Measurements from ENCODE around the gene KRTAP10-12. TPM values are rescaled to one million over a fixed set of nuclear protein-coding genes. Genes with fewer than 3 reads are reported as not detected.
A peak's percentile ranks its signal among the peaks of the same experiment; 100 is the strongest.

Gene KRTAP10-12
- total RNA-seq, 3 donors from 2014 or later (not counting 1 experiment from before 2014, with no cell fraction given), result not detected

DNA sequence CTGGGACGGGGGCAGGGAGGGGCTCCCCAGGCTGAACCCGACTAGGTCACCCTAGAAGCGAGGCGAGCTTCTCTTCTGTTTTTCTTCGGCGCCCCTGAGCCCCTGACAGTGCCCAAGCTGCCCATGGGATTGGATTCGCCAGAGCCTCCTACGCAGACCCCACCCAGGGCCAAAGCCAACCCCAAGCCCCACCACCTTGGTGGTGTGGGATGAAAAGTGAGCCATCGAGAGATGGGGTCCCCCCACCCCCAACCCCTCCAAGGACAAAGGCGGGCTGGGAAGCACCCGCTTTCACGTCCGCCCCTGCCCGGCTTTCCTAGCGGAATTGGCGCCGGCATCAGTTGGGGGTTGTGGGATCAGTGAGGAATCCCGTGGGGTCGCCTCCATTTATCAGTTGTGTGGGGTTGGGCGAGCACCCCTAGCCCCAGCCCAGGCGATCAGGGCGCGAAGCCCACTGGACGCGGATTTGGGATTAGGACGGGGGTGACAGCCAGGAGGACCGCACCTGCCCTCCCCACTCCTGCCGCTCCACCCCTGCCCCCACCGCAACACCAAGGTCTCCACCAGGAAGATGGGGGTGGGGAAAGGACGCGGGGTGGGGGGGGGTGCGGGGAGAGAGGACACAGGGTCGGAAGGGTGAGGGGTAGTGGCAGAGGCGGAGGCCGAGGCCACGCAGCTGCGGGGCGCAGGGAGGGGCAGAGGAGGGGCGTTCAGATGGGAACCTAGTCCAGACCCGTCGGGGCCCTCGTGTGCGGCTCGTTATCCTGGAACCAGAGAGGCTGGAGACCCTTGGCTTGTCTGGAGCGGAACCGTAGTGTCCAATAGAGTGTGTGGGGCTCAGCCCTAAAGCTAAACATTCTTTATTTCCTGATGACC lies 10.0 kb downstream of the KRTAP10-12 start:
- H3K9me3 Mint-ChIP-seq, result peaks cover 0 to 3% of the 10 kb centered on the region in 2 donors
- Histone ChIP-seq H3K36me3 (ENCODE audit: control insufficient read depth, insufficient read depth, low read length) (no peaks in the 10 kb centered on the region), H3K27ac (ENCODE audit: low read length) (no peak overlapping the region), H3K4me1 (ENCODE audit: control insufficient read depth, insufficient read depth, low read length) (peaks cover 37% of the 10 kb centered on the region), H3K27me3 (ENCODE audit: control insufficient read depth, insufficient read depth, low read length) (peaks cover 74% of the 10 kb centered on the region), H3K4me3 (ENCODE audit: low read length) (no peak overlapping the region), H3K9me3 (ENCODE audit: control insufficient read depth, insufficient read depth, low read length) (peaks cover 9% of the 10 kb centered on the region)
- no peak overlapping the region for H3K4me3 Mint-ChIP-seq
- no peak overlapping the region for H3K27ac Mint-ChIP-seq
- peaks cover 9 to 22% of the 10 kb centered on the region in 2 donors for H3K4me1 Mint-ChIP-seq
- intact Hi-C loops (cut with micrococcal nuclease), result no loop called here
- H3K36me3 Mint-ChIP-seq, result peaks cover 13% of the 10 kb centered on the region
- WGBS (ENCODE audit: insufficient coverage), result 9% methylated on average over 35 of the region's 46 CpGs
- DNase-seq, result no peak
- ATAC-seq, result no peak
- peaks cover 56 to 72% of the 10 kb centered on the region in 2 donors for H3K27me3 Mint-ChIP-seq (ENCODE audit: low read depth in 2 of 2)
- TF ChIP-seq, protein P1, sequence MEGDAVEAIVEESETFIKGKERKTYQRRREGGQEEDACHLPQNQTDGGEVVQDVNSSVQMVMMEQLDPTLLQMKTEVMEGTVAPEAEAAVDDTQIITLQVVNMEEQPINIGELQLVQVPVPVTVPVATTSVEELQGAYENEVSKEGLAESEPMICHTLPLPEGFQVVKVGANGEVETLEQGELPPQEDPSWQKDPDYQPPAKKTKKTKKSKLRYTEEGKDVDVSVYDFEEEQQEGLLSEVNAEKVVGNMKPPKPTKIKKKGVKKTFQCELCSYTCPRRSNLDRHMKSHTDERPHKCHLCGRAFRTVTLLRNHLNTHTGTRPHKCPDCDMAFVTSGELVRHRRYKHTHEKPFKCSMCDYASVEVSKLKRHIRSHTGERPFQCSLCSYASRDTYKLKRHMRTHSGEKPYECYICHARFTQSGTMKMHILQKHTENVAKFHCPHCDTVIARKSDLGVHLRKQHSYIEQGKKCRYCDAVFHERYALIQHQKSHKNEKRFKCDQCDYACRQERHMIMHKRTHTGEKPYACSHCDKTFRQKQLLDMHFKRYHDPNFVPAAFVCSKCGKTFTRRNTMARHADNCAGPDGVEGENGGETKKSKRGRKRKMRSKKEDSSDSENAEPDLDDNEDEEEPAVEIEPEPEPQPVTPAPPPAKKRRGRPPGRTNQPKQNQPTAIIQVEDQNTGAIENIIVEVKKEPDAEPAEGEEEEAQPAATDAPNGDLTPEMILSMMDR (IDR thresholded peaks at IDR 0.05), result no peak

DNA sequence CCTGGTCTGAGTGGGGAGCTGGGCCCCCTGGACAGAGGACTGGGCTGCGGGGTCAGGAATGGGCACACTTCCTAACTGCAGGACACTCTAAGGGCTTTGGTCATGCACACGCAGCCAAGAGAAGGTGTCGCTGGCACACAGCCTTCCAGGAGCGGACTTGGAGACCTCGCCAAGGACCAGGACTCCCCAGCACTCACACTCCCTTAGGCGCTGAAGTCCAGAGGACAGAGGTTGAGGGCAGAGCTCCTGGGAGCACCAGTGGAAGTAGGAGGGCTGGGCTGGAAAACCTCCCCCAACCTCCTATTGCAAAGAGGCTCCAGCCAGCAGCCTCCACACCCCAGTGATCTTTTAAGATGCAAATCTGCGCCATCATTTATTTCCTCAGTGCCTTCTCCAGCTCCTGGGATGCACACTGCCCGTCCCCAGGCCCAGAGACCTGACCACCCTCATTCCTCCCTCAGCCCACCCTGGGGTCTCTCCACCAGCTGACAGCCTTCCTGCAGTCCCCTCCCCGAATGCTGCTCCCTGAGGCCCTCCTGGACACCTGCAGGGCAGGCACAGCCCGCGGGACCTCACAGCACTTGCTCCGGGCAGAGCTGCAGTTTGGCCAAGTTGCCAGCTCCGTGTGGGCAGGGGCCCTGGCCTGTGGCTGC lies 11.4 kb downstream of the KRTAP10-12 start:
- no peak overlapping the region for H3K27ac ChIP-seq (ENCODE audit: low read length)
- Mint-ChIP-seq H3K27me3 (ENCODE audit: low read depth in 2 of 2) (peaks cover 53 to 67% of the 10 kb centered on the region in 2 donors), H3K27ac (no peak overlapping the region), H3K36me3 (peaks cover 13% of the 10 kb centered on the region), H3K4me1 (peaks cover 9 to 22% of the 10 kb centered on the region in 2 donors), H3K9me3 (peaks cover 0 to 3% of the 10 kb centered on the region in 2 donors), H3K4me3 (no peak overlapping the region)
- intact Hi-C loops (cut with micrococcal nuclease), result no loop called here
- TF ChIP-seq, protein P1 (IDR thresholded peaks at IDR 0.05), result no peak
- ATAC-seq (no peak), DNase-seq (no peak)
- peaks cover 77% of the 10 kb centered on the region for H3K27me3 ChIP-seq (ENCODE audit: control insufficient read depth, insufficient read depth, low read length)
- no peak overlapping the region for H3K4me3 ChIP-seq (ENCODE audit: low read length)
- WGBS (ENCODE audit: insufficient coverage), result 7% methylated on average over 13 of the region's 13 CpGs
- H3K4me1 ChIP-seq (ENCODE audit: control insufficient read depth, insufficient read depth, low read length), result peaks cover 37% of the 10 kb centered on the region
- H3K36me3 ChIP-seq (ENCODE audit: control insufficient read depth, insufficient read depth, low read length), result no peaks in the 10 kb centered on the region
- peaks cover 9% of the 10 kb centered on the region for H3K9me3 ChIP-seq (ENCODE audit: control insufficient read depth, insufficient read depth, low read length)

DNA sequence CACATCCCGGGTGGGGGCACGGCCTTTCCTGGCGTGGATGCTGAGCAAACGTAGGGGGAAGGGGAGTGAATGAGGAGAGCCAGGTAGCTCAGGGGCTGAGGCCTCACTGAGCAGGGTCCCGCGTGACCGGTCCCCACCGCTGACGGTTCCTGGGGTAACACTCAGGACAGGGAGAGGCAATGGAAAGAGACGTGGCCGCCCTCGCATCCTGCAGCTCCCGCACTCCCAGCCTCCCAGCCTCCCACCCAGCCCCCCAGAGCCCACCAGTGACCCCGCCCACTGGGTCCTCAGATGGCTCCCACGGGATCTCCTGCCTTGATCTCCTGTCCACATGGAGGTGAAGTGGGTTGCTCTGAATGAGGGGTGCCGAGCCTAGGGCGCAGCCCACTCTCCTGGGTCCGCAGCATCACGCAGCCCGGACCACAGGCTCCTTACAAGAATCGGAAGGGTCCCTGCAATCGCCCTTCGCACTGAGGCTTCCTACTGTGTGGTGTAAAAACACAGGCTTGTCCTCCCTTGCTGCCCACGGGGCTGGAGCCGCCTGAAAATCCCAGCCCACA lies 12.0 kb downstream of the KRTAP10-12 start:
- DNase-seq (no peak), ATAC-seq (no peak)
- 5% methylated on average over 25 of the region's 25 CpGs for WGBS (ENCODE audit: insufficient coverage)
- intact Hi-C loops (cut with micrococcal nuclease), result no loop called here
- peaks cover 9% of the 10 kb centered on the region for H3K9me3 ChIP-seq (ENCODE audit: control insufficient read depth, insufficient read depth, low read length)
- H3K36me3 ChIP-seq (ENCODE audit: control insufficient read depth, insufficient read depth, low read length), result no peaks in the 10 kb centered on the region
- Mint-ChIP-seq H3K9me3 (peaks cover 0 to 3% of the 10 kb centered on the region in 2 donors), H3K27me3 (ENCODE audit: low read depth in 2 of 2) (peaks cover 59 to 65% of the 10 kb centered on the region in 2 donors), H3K36me3 (peaks cover 13% of the 10 kb centered on the region), H3K4me3 (no peak overlapping the region), H3K4me1 (peaks cover 9 to 22% of the 10 kb centered on the region in 2 donors), H3K27ac (peak overlapping the region in 1 of 2 donors; percentile 40)
- no peak overlapping the region for H3K27ac ChIP-seq (ENCODE audit: low read length)
- TF ChIP-seq, protein P1 (IDR thresholded peaks at IDR 0.05), result no peak
- H3K27me3 ChIP-seq (ENCODE audit: control insufficient read depth, insufficient read depth, low read length), result peaks cover 78% of the 10 kb centered on the region
- peaks cover 37% of the 10 kb centered on the region for H3K4me1 ChIP-seq (ENCODE audit: control insufficient read depth, insufficient read depth, low read length)
- H3K4me3 ChIP-seq (ENCODE audit: low read length), result no peak overlapping the region
